HCT116 (cell line): ENCODE measurements around the gene EMD. TPM values are rescaled to one million over a fixed set of nuclear protein-coding genes. Genes with fewer than 3 reads are reported as not detected.

Source experiments
- ATAC-seq: fragments of 200-7000 bp; cut with Tn5 transposase; 2 replicates; pipeline ENCODE4 v1.9.1; 2020; ENCODE audit warnings: mild to moderate bottlenecking, moderate library complexity
- BruUV-seq: library from RNA; stranded (reverse); fragments of 400-500 nt; replicated peaks from 2 replicates; lab custom pipeline; 2021; lab: Mats Ljungman, UMichigan
- CTCF ChIA-PET: fragments of 300-600 bp; sonication (Branson Sonifier 250); formaldehyde crosslinking; loops from one replicate; lab custom pipeline; 2021; ENCODE audit warnings: antibody characterized with exemption; lab: Charles Lee
- POLR2A ChIA-PET: fragments of 300-600, 350-600 bp; sonication (Branson Sonifier 250); formaldehyde crosslinking; loops from one replicate; lab custom pipeline; 2021; ENCODE audit warnings: antibody characterized with exemption; lab: Charles Lee
- RAD21 ChIA-PET, 2 experiments: fragments of 300-600 bp; sonication (Branson Sonifier 250); formaldehyde crosslinking; loops; one replicate each; lab custom pipeline; 2023; ENCODE audit warnings: low total read pairs in 2 of 2; ENCODE audit not compliant: uncharacterized antibody in 2 of 2, unreplicated experiment in 2 of 2, low non-redundant PET in 1 of 2; lab: Charles Lee
- DNase-seq: peaks from one replicate; pipeline ENCODE4 v3.0.0-alpha.2; 2010; ENCODE audit warnings: low read depth, low spot score
- H2AFZ ChIP-seq: fragments of 200-600 bp; shearing (Covaris generic), sonication (generic); 2 replicates; pipeline ENCODE4 v1.6.1; 2017; ENCODE audit warnings: low read depth, mixed run types, mixed read lengths, antibody characterized with exemption, low read length; ENCODE audit not compliant: poor library complexity, severe bottlenecking
- H3K27ac ChIP-seq: 2 replicates; pipeline ENCODE4 v1.5.1; 2012; ENCODE audit warnings: low read depth, low read length
- H3K27me3 ChIP-seq: fragments of 200-600 bp; sonication (generic); 2 replicates; pipeline ENCODE4 v1.6.1; 2016; ENCODE audit warnings: mixed run types, low read length, mixed read lengths; ENCODE audit not compliant: insufficient read depth
- H3K36me3 ChIP-seq, 2 experiments: fragments of 200-500 bp in 1 of 2; fragments of 200-600 bp in 1 of 2; sonication (Bioruptor generic) in 1 of 2; sonication (generic) in 1 of 2; 2 replicates each; pipeline versions ENCODE4 v1.5.1 to v1.6.1; 2014 to 2016; ENCODE audit warnings: low read length in 2 of 2, inconsistent platforms in 1 of 2, mixed read lengths in 1 of 2, mixed run types in 1 of 2; ENCODE audit not compliant: insufficient read depth in 2 of 2, control insufficient read depth in 1 of 2
- H3K4me1 ChIP-seq, 2 experiments: fragments of 200-600 bp in 1 of 2; sonication (generic) in 1 of 2; 2 replicates each; pipeline versions ENCODE4 v1.5.1 to v1.6.1; 2012 to 2017; ENCODE audit warnings: low read length in 2 of 2, inconsistent platforms in 1 of 2, mild to moderate bottlenecking in 1 of 2, mixed read lengths in 1 of 2, mixed run types in 1 of 2, moderate library complexity in 1 of 2; ENCODE audit not compliant: insufficient read depth in 2 of 2, control insufficient read depth in 1 of 2
- H3K4me2 ChIP-seq: fragments of 200-600 bp; sonication (generic); 2 replicates; pipeline ENCODE4 v1.6.1; 2017; ENCODE audit warnings: mixed run types, low read length, mixed read lengths
- H3K4me3 ChIP-seq, 2 experiments: fragments of 200-600 bp in 1 of 2; sonication (generic) in 1 of 2; replicated peaks in 1 of 2; 2 replicates each; pipeline ENCODE4 v1.5.1; 2011 to 2016; ENCODE audit warnings: low read length in 2 of 2, control low read depth in 1 of 2, low read depth in 1 of 2, mild to moderate bottlenecking in 1 of 2, mixed read lengths in 1 of 2, mixed run types in 1 of 2
- H3K79me2 ChIP-seq: fragments of 200-600 bp; sonication (generic); 2 replicates; pipeline ENCODE4 v1.6.1; 2017; ENCODE audit warnings: mild to moderate bottlenecking, mixed run types, low read length, moderate library complexity, mixed read lengths; ENCODE audit not compliant: insufficient read depth
- H3K9ac ChIP-seq: fragments of 200-600 bp; sonication (generic); 2 replicates; pipeline ENCODE4 v1.6.1; 2016; ENCODE audit warnings: low read length, mixed read lengths
- H3K9me2 ChIP-seq: fragments of 200-600 bp; sonication (generic), shearing (Covaris generic); 2 replicates; pipeline ENCODE4 v1.6.1; 2017; ENCODE audit warnings: mixed run types, mild to moderate bottlenecking, moderate library complexity; ENCODE audit not compliant: insufficient read depth
- H3K9me3 ChIP-seq, 2 experiments: fragments of 200-500 bp in 1 of 2; fragments of 200-600 bp in 1 of 2; sonication (Bioruptor generic) in 1 of 2; sonication (generic) in 1 of 2; 2 replicates each; pipeline ENCODE4 v1.6.1; 2014 to 2017; ENCODE audit warnings: low read length in 2 of 2, mixed read lengths in 2 of 2, inconsistent platforms in 1 of 2, low read depth in 1 of 2, mild to moderate bottlenecking in 1 of 2, mixed run types in 1 of 2, moderate library complexity in 1 of 2; ENCODE audit not compliant: control insufficient read depth in 1 of 2, insufficient read depth in 1 of 2
- H4K20me1 ChIP-seq: fragments of 200-600 bp; sonication (generic), shearing (Covaris generic); 2 replicates; pipeline ENCODE4 v1.6.1; 2017; ENCODE audit warnings: mixed run types, mild to moderate bottlenecking, moderate library complexity; ENCODE audit not compliant: insufficient read depth
- CEBPB ChIP-seq: IDR thresholded peaks from 2 replicates; pipeline ENCODE4 v1.6.1; 2012; ENCODE audit warnings: low read depth
- ELF1 ChIP-seq: IDR thresholded peaks from 2 replicates; pipeline ENCODE4 v1.6.1; 2012; ENCODE audit warnings: low read depth, borderline replicate concordance
- EZH2phosphoT487 ChIP-seq: fragments of 200-600 bp; IDR thresholded peaks from 2 replicates; pipeline ENCODE4 v1.6.1; 2018; ENCODE audit warnings: antibody characterized with exemption, borderline replicate concordance
- FOSL1 ChIP-seq: IDR thresholded peaks from 2 replicates; pipeline ENCODE4 v1.6.1; 2012; ENCODE audit warnings: low read depth
- POLR2A ChIP-seq: IDR thresholded peaks from 2 replicates; pipeline ENCODE4 v1.7.0; 2011; ENCODE audit warnings: borderline replicate concordance; ENCODE audit not compliant: insufficient read depth, insufficient read length; ENCODE audit errors: extremely low read depth
- SIN3A ChIP-seq: IDR thresholded peaks from 2 replicates; pipeline ENCODE4 v1.6.1; 2012; ENCODE audit warnings: low read depth
- SP1 ChIP-seq: IDR thresholded peaks from 2 replicates; pipeline ENCODE4 v1.6.1; 2012; ENCODE audit warnings: low read depth
- SRF ChIP-seq: IDR thresholded peaks from 2 replicates; pipeline ENCODE4 v1.6.1; 2012; ENCODE audit warnings: low read depth
- TCF7L2 ChIP-seq: IDR thresholded peaks from 2 replicates; pipeline ENCODE4 v1.7.0; 2011; ENCODE audit warnings: borderline replicate concordance, inconsistent platforms; ENCODE audit not compliant: insufficient read depth, insufficient read length; ENCODE audit errors: extremely low read depth
- intact Hi-C: fragments of 100-400 bp; cut with micrococcal nuclease; formaldehyde crosslinking; loops from 2 replicates; pipeline ENCODE4 v1.10.0; 2022
- total RNA-seq: library from RNA; stranded (reverse); gene quantifications from one replicate; pipeline ENCODE4 v1.2.1, GENCODE V29; 2021; ENCODE audit not compliant: unreplicated experiment
- TF ChIP-seq, protein P1 (sequence below): IDR thresholded peaks from 2 replicates; pipeline ENCODE4 v1.6.1; 2012
- TF ChIP-seq, protein P2 (sequence below): IDR thresholded peaks from 2 replicates; pipeline ENCODE4 v1.6.1; 2012
- TF ChIP-seq, protein P3 (sequence below): IDR thresholded peaks from 2 replicates; pipeline ENCODE4 v1.6.1; 2012; ENCODE audit warnings: low read depth
- TF ChIP-seq, protein P4 (sequence below): IDR thresholded peaks from 2 replicates; pipeline ENCODE4 v1.6.1; 2011; ENCODE audit warnings: mild to moderate bottlenecking, low read length, moderate library complexity; ENCODE audit not compliant: insufficient replicate concordance; ENCODE audit errors: extremely low read depth

Gene EMD
- total RNA-seq, 1 experiment from 2014 or later, result 102 TPM

DNA sequence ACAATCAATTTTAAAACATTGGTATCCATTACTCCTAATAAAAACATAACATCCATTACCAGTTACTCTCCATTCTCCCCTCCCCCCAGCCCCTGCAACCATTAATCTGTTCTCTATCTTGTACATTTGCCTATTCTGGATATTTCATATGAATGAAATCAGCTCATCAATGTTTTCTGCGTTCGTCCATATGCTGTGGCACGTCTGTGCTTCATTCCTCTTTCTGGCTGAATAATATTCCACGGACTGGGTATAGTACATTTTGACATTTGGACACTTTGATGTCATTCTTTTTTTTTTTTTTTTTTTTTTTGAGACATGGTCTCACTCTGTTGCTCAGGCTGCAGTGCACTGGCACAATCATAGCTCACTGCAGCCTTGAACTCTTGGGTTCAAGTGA, 24.8 kb downstream of the EMD start:
- Histone ChIP-seq H4K20me1 (no peaks in the 10 kb centered on the region), H3K9ac (no peak overlapping the region), H3K36me3 (peaks cover 0 to 21% of the 10 kb centered on the region in 2 experiments; a peak in 1 of 4 replicates), H2AFZ (no peak overlapping the region), H3K9me3 (no peaks in the 10 kb centered on the region), H3K79me2 (peaks cover 12% of the 10 kb centered on the region), H3K9me2 (no peaks in the 10 kb centered on the region), H3K4me1 (peaks cover 0 to 26% of the 10 kb centered on the region in 2 experiments; a peak in 2 of 4 replicates), H3K27me3 (no peaks in the 10 kb centered on the region), H3K4me3 (no peak overlapping the region), H3K27ac (no peak overlapping the region), H3K4me2 (no peak overlapping the region)
- ATAC-seq, result no peak
- DNase-seq, result no peak
- no TSS peak for BruUV-seq
- CTCF ChIA-PET, result no interaction called here
- no peak for TF ChIP-seq SRF
- no peak for TF ChIP-seq EZH2phosphoT487
- TF ChIP-seq CEBPB, result no peak
- no peak for TF ChIP-seq SP1
- TF ChIP-seq TCF7L2, result no peak
- TF ChIP-seq POLR2A, result no peak
- TF ChIP-seq ELF1, result no peak
- TF ChIP-seq, protein P1, sequence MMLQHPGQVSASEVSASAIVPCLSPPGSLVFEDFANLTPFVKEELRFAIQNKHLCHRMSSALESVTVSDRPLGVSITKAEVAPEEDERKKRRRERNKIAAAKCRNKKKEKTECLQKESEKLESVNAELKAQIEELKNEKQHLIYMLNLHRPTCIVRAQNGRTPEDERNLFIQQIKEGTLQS, result no peak
- TF ChIP-seq, protein P2, sequence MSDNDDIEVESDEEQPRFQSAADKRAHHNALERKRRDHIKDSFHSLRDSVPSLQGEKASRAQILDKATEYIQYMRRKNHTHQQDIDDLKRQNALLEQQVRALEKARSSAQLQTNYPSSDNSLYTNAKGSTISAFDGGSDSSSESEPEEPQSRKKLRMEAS, result no peak
- no peak for TF ChIP-seq FOSL1
- TF ChIP-seq SIN3A, result no peak
- POLR2A ChIA-PET, result no interaction called here
- RAD21 ChIA-PET, result no interaction called here
- intact Hi-C loops, result no loop called here

DNA sequence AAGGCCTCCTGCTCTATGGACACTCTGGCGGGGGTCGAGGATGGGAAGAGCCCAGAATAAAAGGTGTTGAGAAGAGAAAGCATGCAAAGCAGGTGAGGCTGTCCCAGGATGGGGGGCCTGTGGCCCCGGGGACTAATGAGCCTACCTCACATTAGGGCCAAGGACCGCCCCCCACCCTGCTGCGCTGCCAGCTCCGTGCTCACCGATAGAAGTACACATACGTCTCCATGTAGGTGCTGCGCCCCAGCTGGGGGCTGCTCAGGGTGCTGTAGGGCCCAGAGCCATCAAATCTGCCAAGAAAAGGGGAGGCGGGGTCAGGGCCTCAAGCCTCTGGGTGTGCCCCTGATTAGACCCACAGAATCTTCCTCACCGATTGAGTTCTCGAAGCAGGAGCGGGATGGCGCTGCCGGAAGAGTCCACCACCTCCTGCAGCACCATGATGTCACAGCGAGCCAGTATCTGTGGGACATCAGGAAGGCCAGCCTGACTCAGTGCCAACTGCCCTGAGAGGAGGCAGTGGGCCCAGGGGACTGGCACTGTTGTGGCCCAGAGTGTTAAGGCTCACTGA, 25.6 kb downstream of the EMD start:
- Histone ChIP-seq H3K9ac (no peak overlapping the region), H2AFZ (no peak overlapping the region), H4K20me1 (no peaks in the 10 kb centered on the region), H3K4me3 (no peak overlapping the region), H3K79me2 (peaks cover 3% of the 10 kb centered on the region; the same call in 1 of the 2 replicates), H3K9me3 (no peaks in the 10 kb centered on the region), H3K4me1 (peaks cover 2 to 26% of the 10 kb centered on the region in 2 experiments; a peak in 3 of 4 replicates), H3K4me2 (no peak overlapping the region), H3K27ac (no peak overlapping the region), H3K9me2 (no peaks in the 10 kb centered on the region), H3K27me3 (no peaks in the 10 kb centered on the region), H3K36me3 (peaks cover 0 to 13% of the 10 kb centered on the region in 2 experiments; a peak in 1 of 4 replicates)
- ATAC-seq, result no peak
- BruUV-seq, result no TSS peak
- RAD21 ChIA-PET, result no interaction called here
- POLR2A ChIA-PET, result no interaction called here
- no peak for DNase-seq
- TF ChIP-seq, protein P2, result no peak
- TF ChIP-seq, protein P3, sequence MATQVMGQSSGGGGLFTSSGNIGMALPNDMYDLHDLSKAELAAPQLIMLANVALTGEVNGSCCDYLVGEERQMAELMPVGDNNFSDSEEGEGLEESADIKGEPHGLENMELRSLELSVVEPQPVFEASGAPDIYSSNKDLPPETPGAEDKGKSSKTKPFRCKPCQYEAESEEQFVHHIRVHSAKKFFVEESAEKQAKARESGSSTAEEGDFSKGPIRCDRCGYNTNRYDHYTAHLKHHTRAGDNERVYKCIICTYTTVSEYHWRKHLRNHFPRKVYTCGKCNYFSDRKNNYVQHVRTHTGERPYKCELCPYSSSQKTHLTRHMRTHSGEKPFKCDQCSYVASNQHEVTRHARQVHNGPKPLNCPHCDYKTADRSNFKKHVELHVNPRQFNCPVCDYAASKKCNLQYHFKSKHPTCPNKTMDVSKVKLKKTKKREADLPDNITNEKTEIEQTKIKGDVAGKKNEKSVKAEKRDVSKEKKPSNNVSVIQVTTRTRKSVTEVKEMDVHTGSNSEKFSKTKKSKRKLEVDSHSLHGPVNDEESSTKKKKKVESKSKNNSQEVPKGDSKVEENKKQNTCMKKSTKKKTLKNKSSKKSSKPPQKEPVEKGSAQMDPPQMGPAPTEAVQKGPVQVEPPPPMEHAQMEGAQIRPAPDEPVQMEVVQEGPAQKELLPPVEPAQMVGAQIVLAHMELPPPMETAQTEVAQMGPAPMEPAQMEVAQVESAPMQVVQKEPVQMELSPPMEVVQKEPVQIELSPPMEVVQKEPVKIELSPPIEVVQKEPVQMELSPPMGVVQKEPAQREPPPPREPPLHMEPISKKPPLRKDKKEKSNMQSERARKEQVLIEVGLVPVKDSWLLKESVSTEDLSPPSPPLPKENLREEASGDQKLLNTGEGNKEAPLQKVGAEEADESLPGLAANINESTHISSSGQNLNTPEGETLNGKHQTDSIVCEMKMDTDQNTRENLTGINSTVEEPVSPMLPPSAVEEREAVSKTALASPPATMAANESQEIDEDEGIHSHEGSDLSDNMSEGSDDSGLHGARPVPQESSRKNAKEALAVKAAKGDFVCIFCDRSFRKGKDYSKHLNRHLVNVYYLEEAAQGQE, result no peak
- TF ChIP-seq, protein P4, sequence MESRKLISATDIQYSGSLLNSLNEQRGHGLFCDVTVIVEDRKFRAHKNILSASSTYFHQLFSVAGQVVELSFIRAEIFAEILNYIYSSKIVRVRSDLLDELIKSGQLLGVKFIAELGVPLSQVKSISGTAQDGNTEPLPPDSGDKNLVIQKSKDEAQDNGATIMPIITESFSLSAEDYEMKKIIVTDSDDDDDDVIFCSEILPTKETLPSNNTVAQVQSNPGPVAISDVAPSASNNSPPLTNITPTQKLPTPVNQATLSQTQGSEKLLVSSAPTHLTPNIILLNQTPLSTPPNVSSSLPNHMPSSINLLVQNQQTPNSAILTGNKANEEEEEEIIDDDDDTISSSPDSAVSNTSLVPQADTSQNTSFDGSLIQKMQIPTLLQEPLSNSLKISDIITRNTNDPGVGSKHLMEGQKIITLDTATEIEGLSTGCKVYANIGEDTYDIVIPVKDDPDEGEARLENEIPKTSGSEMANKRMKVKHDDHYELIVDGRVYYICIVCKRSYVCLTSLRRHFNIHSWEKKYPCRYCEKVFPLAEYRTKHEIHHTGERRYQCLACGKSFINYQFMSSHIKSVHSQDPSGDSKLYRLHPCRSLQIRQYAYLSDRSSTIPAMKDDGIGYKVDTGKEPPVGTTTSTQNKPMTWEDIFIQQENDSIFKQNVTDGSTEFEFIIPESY, result no peak
- CTCF ChIA-PET, result no interaction called here
- intact Hi-C loops, result loop anchor here (5.0 kb wide), 1 partner anchor 73 kb away; the partner anchor contains the start of gene LAGE3
